Keratinocyte (primary cell): ENCODE results near the gene SLC39A13. TPM values are rescaled to one million over a fixed set of nuclear protein-coding genes. Genes with fewer than 3 reads are reported as not detected.

Source experiments
- DNase-seq: peaks from one replicate; pipeline ENCODE4 v3.0.0-alpha.2; 2011; ENCODE audit warnings: low read depth, missing footprints, low spot score
- FAIRE-seq: peaks from 2 replicates; lab custom pipeline; 2011; peaks lifted over from hg19 to GRCh38; lab: Jason Lieb, UNC
- H2AFZ ChIP-seq: 2 replicates; pipeline ENCODE4 v1.6.0; 2012; ENCODE audit warnings: low read length, control low read depth, inconsistent platforms; ENCODE audit not compliant: control insufficient read depth
- H3K27ac ChIP-seq: 2 replicates; pipeline ENCODE4 v1.5.1; 2011; ENCODE audit warnings: low read length; ENCODE audit not compliant: control insufficient read depth, insufficient read depth
- H3K27me3 ChIP-seq: 3 replicates; pipeline ENCODE4 v1.6.0; 2011; ENCODE audit warnings: low read length; ENCODE audit not compliant: control insufficient read depth, insufficient read depth; ENCODE audit errors: extremely low read depth
- H3K36me3 ChIP-seq, 2 experiments: 2 replicates in 1 of 2; 3 replicates in 1 of 2; pipeline ENCODE4 v1.5.1; 2011; ENCODE audit warnings: low read length in 2 of 2, mild to moderate bottlenecking in 1 of 2; ENCODE audit not compliant: control insufficient read depth in 2 of 2, insufficient read depth in 2 of 2; ENCODE audit errors: extremely low read depth in 1 of 2
- H3K4me1 ChIP-seq: 3 replicates; pipeline ENCODE4 v1.5.1; 2011; ENCODE audit warnings: low read length; ENCODE audit not compliant: control insufficient read depth, insufficient read depth; ENCODE audit errors: extremely low read depth
- H3K4me2 ChIP-seq: 3 replicates; pipeline ENCODE4 v1.6.0; 2011; ENCODE audit warnings: low read depth, low read length; ENCODE audit not compliant: control insufficient read depth, insufficient read depth; ENCODE audit errors: extremely low read depth
- H3K4me3 ChIP-seq, 3 experiments: fragments of 200-600 bp in 1 of 3; sonication (generic) in 1 of 3; 2 replicates in 2 of 3; 3 replicates in 1 of 3; pipeline ENCODE4 v1.5.1; 2011 to 2016; ENCODE audit warnings: low read length in 3 of 3, mild to moderate bottlenecking in 3 of 3, control low read depth in 2 of 3, inconsistent platforms in 1 of 3, low read depth in 1 of 3, mixed read lengths in 1 of 3, mixed run types in 1 of 3, moderate library complexity in 1 of 3; ENCODE audit not compliant: control insufficient read depth in 2 of 3, insufficient read depth in 2 of 3; ENCODE audit errors: extremely low read depth in 1 of 3
- H3K79me2 ChIP-seq: 2 replicates; pipeline ENCODE4 v1.6.0; 2012; ENCODE audit warnings: low read length; ENCODE audit not compliant: control insufficient read depth, insufficient read depth
- H3K9ac ChIP-seq: 3 replicates; pipeline ENCODE4 v1.6.0; 2011; ENCODE audit warnings: low read length; ENCODE audit not compliant: control insufficient read depth, insufficient read depth; ENCODE audit errors: extremely low read depth
- H3K9me1 ChIP-seq: 3 replicates; pipeline ENCODE4 v1.6.0; 2011; ENCODE audit warnings: low read length; ENCODE audit not compliant: control insufficient read depth, insufficient read depth; ENCODE audit errors: extremely low read depth
- H3K9me3 ChIP-seq: 2 replicates; pipeline ENCODE4 v1.5.1; 2012; ENCODE audit warnings: low read depth, low read length; ENCODE audit not compliant: control insufficient read depth
- H4K20me1 ChIP-seq: 3 replicates; pipeline ENCODE4 v1.6.0; 2011; ENCODE audit warnings: low read length; ENCODE audit not compliant: control insufficient read depth, insufficient read depth; ENCODE audit errors: extremely low read depth
- CTCF ChIP-seq, 3 experiments: IDR thresholded peaks in 1 of 3; conservative IDR thresholded peaks in 1 of 3; optimal IDR thresholded peaks in 1 of 3; 2 replicates in 2 of 3; 3 replicates in 1 of 3; pipeline versions ENCODE3 to v1.5.1; 2011; ENCODE audit warnings: low read length in 3 of 3, mild to moderate bottlenecking in 3 of 3, moderate library complexity in 2 of 3, control low read depth in 1 of 3, inconsistent platforms in 1 of 3; ENCODE audit not compliant: insufficient read depth in 2 of 3; ENCODE audit errors: extremely low read depth in 1 of 3
- EZH2 ChIP-seq: IDR thresholded peaks from one replicate; pipeline ENCODE4 v1.6.1; 2012; ENCODE audit warnings: inconsistent platforms, mild to moderate bottlenecking, low read length, moderate library complexity
- dilution Hi-C: fragments of 300-500 bp; cut with MboI; formaldehyde crosslinking; loops from one replicate; pipeline ENCODE4 v1.7.0; 2020; ENCODE audit warnings: low sequenced_read_pairs; ENCODE audit not compliant: extremely low pct_ligation_motif_present
- polyA plus RNA-seq, 5 experiments: library from polyadenylated mRNA; depleted of rRNA in 3 of 5; stranded (reverse) in 3 of 5; stranded (forward) in 1 of 5; unstranded in 1 of 5; fragments of >200 nt; gene quantifications; 1 replicate in 1 of 5; 2 replicates in 3 of 5; 3 replicates in 1 of 5; pipeline versions ENCODE4 v1.2.1 to v1.2.3, GENCODE V29; 2011 to 2012; ENCODE audit warnings: missing spikeins in 2 of 5, low read depth in 1 of 5, low replicate concordance in 1 of 5

SLC39A13 gene
- polyA plus RNA-seq, 1 donor (not counting 4 experiments of a cell fraction or from before 2014, with no cell fraction given) = 35.3 TPM

- H3K27ac ChIP-seq = no peak overlapping the region
- no peak for FAIRE-seq
- H3K9me1 ChIP-seq = no peaks in the 10 kb centered on the region
- H3K36me3 ChIP-seq = no peaks in the 10 kb centered on the region
- dilution Hi-C loops = no loop called here
- H4K20me1 ChIP-seq = no peaks in the 10 kb centered on the region
- no peak overlapping the region for H2AFZ ChIP-seq
- no peak for DNase-seq
- no peak overlapping the region for H3K9ac ChIP-seq
- no peak overlapping the region for H3K4me3 ChIP-seq
- H3K4me1 ChIP-seq = peaks cover 6% of the 10 kb centered on the region
- H3K27me3 ChIP-seq = no peaks in the 10 kb centered on the region
- TF ChIP-seq CTCF (optimal IDR thresholded peaks at IDR 0.05 in 1 of 3, IDR thresholded peaks at IDR 0.05 in 1 of 3, conservative IDR thresholded peaks at IDR 0.05 in 1 of 3; ENCODE audit: extremely low read depth in 1 of 3, insufficient read depth in 2 of 3, low read length in 3 of 3) (no peak), EZH2 (no peak)
- no peak overlapping the region for H3K4me2 ChIP-seq
- H3K79me2 ChIP-seq = no peaks in the 10 kb centered on the region
- no peaks in the 10 kb centered on the region for H3K9me3 ChIP-seq
These were observed 32.3 kb upstream of the SLC39A13 start for GRCh38 chr11:47376107-47376524.

GRCh38 chr11:47376525-47377371, 31.6 kb upstream of the SLC39A13 start:
- Histone ChIP-seq H4K20me1 (no peaks in the 10 kb centered on the region), H3K4me2 (no peak overlapping the region), H3K9me1 (no peaks in the 10 kb centered on the region), H3K9me3 (no peaks in the 10 kb centered on the region), H3K27me3 (no peaks in the 10 kb centered on the region), H3K9ac (no peak overlapping the region), H3K36me3 (no peaks in the 10 kb centered on the region), H3K4me1 (peaks cover 6% of the 10 kb centered on the region), H3K27ac (no peak overlapping the region), H3K79me2 (no peaks in the 10 kb centered on the region), H2AFZ (peak overlapping the region; percentile 36), H3K4me3 (no peak overlapping the region)
- TF ChIP-seq EZH2 = no peak
- peak in 2 of 3 experiments; percentile 1 to 3 for TF ChIP-seq CTCF (optimal IDR thresholded peaks at IDR 0.05 in 1 of 3, IDR thresholded peaks at IDR 0.05 in 1 of 3, conservative IDR thresholded peaks at IDR 0.05 in 1 of 3; ENCODE audit: extremely low read depth in 1 of 3, insufficient read depth in 2 of 3, low read length in 3 of 3)
- dilution Hi-C loops = no loop called here
- DNase-seq (no peak), FAIRE-seq (no peak)
